ENCODE data around the gene RTKN.

Gene RTKN

GRCh38 chr2:74378007-74378406 lies 63.7 kb downstream of the RTKN start:
- no peak for DNase-seq (ENCODE audit: low read depth)
- H3K4me3 ChIP-seq (ENCODE audit: control insufficient read depth, low read depth, low read length), result no peak overlapping the region
- TF ChIP-seq CTCF (conservative IDR thresholded peaks at IDR 0.05; ENCODE audit: control insufficient read depth, insufficient read depth, low read depth, low read length), result no peak

- no peak overlapping the region for H3K4me3 ChIP-seq (ENCODE audit: control insufficient read depth, low read depth, low read length)
- DNase-seq (ENCODE audit: low read depth), result no peak
- TF ChIP-seq CTCF (conservative IDR thresholded peaks at IDR 0.05; ENCODE audit: control insufficient read depth, insufficient read depth, low read depth, low read length), result no peak
Measured at GRCh38 chr2:74375838-74376237, 65.9 kb downstream of the RTKN start.
